Common myeloid progenitor, CD34-positive (primary cell): ENCODE results near the gene ALG1.
A peak's percentile ranks its signal among the peaks of the same experiment; 100 is the strongest.
"Not testable (repeated sequence)": the region's sequence is repeated elsewhere in the genome, so short reads cannot be mapped to it uniquely, and the experiment has no call there.

Source experiments
- CTCF ChIA-PET: fragments of 350-600 bp; sonication (Branson Sonifier 250); formaldehyde crosslinking; loops from one replicate; lab custom pipeline; 2021; ENCODE audit warnings: antibody characterized with exemption; lab: Charles Lee
- POLR2A ChIA-PET: fragments of 350-600 bp; sonication (Branson Sonifier 250); formaldehyde crosslinking; loops from one replicate; lab custom pipeline; 2021; ENCODE audit warnings: antibody characterized with exemption; lab: Charles Lee
- DNase-seq, 3 donors: peaks; one replicate each; pipeline versions ENCODE4 v3.0.0 to v3.0.0-alpha.2; 2013
- H3K27ac ChIP-seq, 2 experiments: 1 replicate in 1 of 2; 2 replicates in 1 of 2; pipeline ENCODE4 v1.7.0; 2013; ENCODE audit warnings: inconsistent platforms in 2 of 2, low read length in 2 of 2, mild to moderate bottlenecking in 2 of 2, low read depth in 1 of 2, moderate library complexity in 1 of 2; ENCODE audit not compliant: severe bottlenecking in 2 of 2, insufficient read depth in 1 of 2, poor library complexity in 1 of 2
- H3K27me3 ChIP-seq, 5 experiments: replicated peaks in 2 of 5; 1 replicate in 3 of 5; 2 replicates in 2 of 5; pipeline versions ENCODE4 v1.6.1 to v1.7.0; 2013; ENCODE audit warnings: low read length in 4 of 5, mild to moderate bottlenecking in 2 of 5, moderate library complexity in 2 of 5, inconsistent platforms in 1 of 5; ENCODE audit not compliant: insufficient read depth in 5 of 5, control insufficient read depth in 4 of 5
- H3K36me3 ChIP-seq, 4 experiments: 1 replicate in 2 of 4; 2 replicates in 2 of 4; pipeline versions ENCODE4 v1.6.1 to v1.7.0; 2013; ENCODE audit warnings: low read length in 3 of 4, control low read depth in 1 of 4, mild to moderate bottlenecking in 1 of 4; ENCODE audit not compliant: control insufficient read depth in 4 of 4, insufficient read depth in 4 of 4
- H3K4me1 ChIP-seq, 4 experiments: 1 replicate in 3 of 4; 2 replicates in 1 of 4; pipeline versions ENCODE4 v1.6.1 to v1.7.1; 2013; ENCODE audit warnings: low read length in 3 of 4, mild to moderate bottlenecking in 3 of 4, control low read depth in 1 of 4, inconsistent platforms in 1 of 4, moderate library complexity in 1 of 4; ENCODE audit not compliant: control insufficient read depth in 4 of 4, insufficient read depth in 4 of 4; ENCODE audit errors: control extremely low read depth in 1 of 4
- H3K4me3 ChIP-seq, 7 experiments: 1 replicate in 4 of 7; 2 replicates in 3 of 7; pipeline versions ENCODE4 v1.5.1 to v1.7.0; 2013; ENCODE audit warnings: mild to moderate bottlenecking in 7 of 7, low read length in 6 of 7, moderate library complexity in 6 of 7, inconsistent platforms in 2 of 7, low read depth in 2 of 7, control low read depth in 1 of 7; ENCODE audit not compliant: insufficient read depth in 4 of 7, control insufficient read depth in 1 of 7; ENCODE audit errors: extremely low read depth in 1 of 7
- H3K9me3 ChIP-seq, 5 experiments: 1 replicate in 4 of 5; 2 replicates in 1 of 5; pipeline versions ENCODE4 v1.6.1 to v1.7.1; 2013; ENCODE audit warnings: low read length in 4 of 5, mild to moderate bottlenecking in 2 of 5, inconsistent platforms in 1 of 5, low read depth in 1 of 5, moderate library complexity in 1 of 5; ENCODE audit not compliant: control insufficient read depth in 4 of 5, insufficient read depth in 2 of 5; ENCODE audit errors: control extremely low read depth in 1 of 5
- WGBS: methylation state at CpG from one replicate; pipeline ENCODE4 v1.1.5; 2013; ENCODE audit not compliant: insufficient coverage; 5-methylcytosine and 5-hydroxymethylcytosine counted together

The ALG1 gene

DNA sequence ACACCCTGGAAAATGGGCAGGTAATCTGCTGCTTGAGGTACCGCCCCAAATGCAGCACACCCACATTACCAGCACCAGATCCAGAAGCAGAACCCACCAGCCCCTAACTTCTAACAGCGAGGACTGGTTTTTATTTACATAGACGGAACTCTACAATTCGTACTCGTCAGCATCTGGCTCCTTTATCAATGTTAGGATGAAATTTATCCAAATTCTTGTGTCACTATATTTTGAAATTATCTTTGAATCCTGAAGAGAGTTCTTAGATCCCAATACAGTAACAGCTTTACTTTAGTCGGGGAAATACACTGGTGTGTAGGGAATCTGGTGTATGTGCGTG is 332 bp upstream of the ALG1 start:
- Histone ChIP-seq H3K9me3 (no peaks in the 10 kb centered on the region), H3K4me3 (peak overlapping the region in 6 of 7 experiments; percentile 60 to 91 (median 78)), H3K27ac (peak overlapping the region in 1 of 2 experiments; percentile 60), H3K4me1 (peaks cover 0 to 21% (median 12%) of the 10 kb centered on the region in 4 experiments), H3K36me3 (peaks cover 0 to 21% (median 10%) of the 10 kb centered on the region in 4 experiments), H3K27me3 (no peaks in the 10 kb centered on the region)
- WGBS: 29% methylated on average over 1 of the region's 7 CpGs
- DNase-seq: peak in 1 of 3 donors; percentile 6
- ChIA-PET CTCF (interaction anchor here (1.4 kb wide), 2 partner anchors 11 to 15 kb away, joined by 3 read pairs; no protein-coding TSS in a partner anchor), POLR2A (no interaction called here)

DNA sequence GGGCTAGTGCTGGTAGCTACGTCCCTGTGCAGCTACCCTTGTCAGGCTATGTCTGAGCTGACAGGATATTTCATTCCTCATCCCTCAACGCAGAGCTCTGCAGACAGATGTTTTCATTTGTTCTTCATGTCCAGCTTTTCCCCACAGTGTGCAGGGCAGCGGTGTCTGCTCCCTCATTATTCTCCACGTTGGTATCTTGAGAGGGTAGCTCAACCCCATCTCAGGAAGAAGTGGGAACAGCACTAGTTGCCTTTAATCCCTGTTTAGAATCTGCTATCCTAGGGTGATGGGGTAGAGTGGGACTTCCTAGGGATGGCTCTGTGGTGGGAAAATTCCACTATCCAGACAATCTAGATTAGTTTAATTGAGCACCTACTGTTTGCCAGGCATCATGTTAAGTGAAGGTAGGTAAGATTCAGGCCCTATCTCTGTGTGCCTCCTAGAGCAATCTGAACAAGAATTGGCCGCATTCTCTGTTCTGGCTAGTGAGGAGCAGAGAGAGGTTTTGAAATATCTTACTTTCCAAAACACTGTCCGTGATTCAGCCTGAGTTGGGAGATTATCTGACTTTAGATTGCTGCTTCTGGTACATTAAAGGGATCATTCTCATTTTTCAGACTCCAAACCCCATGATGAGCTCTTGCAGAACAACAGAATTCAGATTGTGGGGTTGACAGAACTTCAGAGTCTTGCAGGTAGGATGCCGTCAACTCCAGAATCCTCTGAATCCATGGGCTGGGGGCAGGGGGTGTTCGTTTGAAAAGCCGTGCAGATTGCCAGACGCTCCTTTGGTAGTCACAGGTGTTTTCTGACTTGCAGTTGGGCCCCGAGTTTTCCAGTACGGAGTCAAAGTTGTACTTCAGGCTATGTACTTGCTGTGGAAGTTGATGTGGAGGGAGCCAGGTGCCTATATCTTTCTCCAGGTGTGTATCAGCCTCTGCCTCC is 963 bp downstream of the ALG1 start:
- POLR2A ChIA-PET: no interaction called here
- CTCF ChIA-PET: interaction anchor here (1.4 kb wide), 2 partner anchors 10 to 16 kb away, joined by 3 read pairs; no protein-coding TSS in a partner anchor
- peak overlapping the region in 1 of 2 experiments; percentile 60 for H3K27ac ChIP-seq
- H3K27me3 ChIP-seq: no peaks in the 10 kb centered on the region
- H3K4me3 ChIP-seq: peak overlapping the region; percentile 41 to 91 (median 77)
- H3K9me3 ChIP-seq: no peaks in the 10 kb centered on the region
- no peak for DNase-seq
- peaks cover 0 to 21% (median 12%) of the 10 kb centered on the region in 4 experiments for H3K4me1 ChIP-seq
- H3K36me3 ChIP-seq: peaks cover 2 to 28% (median 15%) of the 10 kb centered on the region in 4 experiments
- 82% methylated on average over 8 of the region's 12 CpGs for WGBS

DNA sequence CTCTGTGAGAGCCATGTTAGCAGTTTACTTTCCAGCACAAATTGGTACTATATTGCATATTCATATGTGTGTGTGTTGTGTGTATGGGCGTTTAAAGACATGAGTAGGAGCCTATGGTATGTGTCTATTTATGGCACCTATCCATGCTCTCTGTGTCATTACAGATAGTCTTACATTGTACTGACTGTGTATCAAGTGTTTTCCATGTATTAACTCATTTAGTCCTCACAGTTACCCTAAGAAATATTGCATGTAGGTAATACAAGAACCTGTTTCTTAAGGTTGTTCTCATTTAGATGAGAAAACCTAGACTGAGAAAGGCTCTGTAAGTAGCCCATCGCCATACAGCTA is 1.6 kb downstream of the ALG1 start:
- 100% methylated on average over 1 of the region's 2 CpGs for WGBS
- Histone ChIP-seq H3K36me3 (peaks cover 2 to 28% (median 17%) of the 10 kb centered on the region in 4 experiments), H3K27ac (no peak overlapping the region), H3K27me3 (no peaks in the 10 kb centered on the region), H3K9me3 (no peaks in the 10 kb centered on the region), H3K4me3 (no peak overlapping the region), H3K4me1 (peaks cover 0 to 21% (median 12%) of the 10 kb centered on the region in 4 experiments)
- ChIA-PET POLR2A (no interaction called here), CTCF (no interaction called here)
- no peak for DNase-seq

DNA sequence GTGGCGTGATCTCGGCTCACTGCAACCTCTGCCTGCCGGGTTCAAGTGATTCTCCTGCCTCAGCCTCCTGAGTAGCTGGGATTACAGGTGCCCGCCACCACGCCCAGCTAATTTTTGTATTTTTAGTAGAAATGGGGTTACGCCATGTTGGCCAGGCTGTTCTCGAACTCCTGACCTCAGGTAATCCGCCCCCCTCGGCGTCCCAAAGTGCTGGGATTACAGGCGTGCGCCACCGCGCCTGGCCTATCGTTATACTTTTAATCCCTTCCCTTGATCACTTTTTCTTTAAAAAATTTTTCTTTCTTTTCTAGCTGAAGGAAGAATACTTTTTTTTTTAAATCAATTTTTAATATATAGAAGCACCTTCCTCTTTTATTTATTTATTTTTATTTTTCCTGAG is 2.1 kb downstream of the ALG1 start:
- H3K27me3 ChIP-seq, H3K4me3 ChIP-seq, DNase-seq, CTCF ChIA-PET, H3K27ac ChIP-seq, H3K9me3 ChIP-seq, POLR2A ChIA-PET: not testable (repeated sequence)
- H3K4me1 ChIP-seq: peaks cover 0 to 21% (median 12%) of the 10 kb centered on the region in 4 experiments
- peaks cover 2 to 31% (median 18%) of the 10 kb centered on the region in 4 experiments for H3K36me3 ChIP-seq
- WGBS: 96% methylated on average over 11 of the region's 15 CpGs

DNA sequence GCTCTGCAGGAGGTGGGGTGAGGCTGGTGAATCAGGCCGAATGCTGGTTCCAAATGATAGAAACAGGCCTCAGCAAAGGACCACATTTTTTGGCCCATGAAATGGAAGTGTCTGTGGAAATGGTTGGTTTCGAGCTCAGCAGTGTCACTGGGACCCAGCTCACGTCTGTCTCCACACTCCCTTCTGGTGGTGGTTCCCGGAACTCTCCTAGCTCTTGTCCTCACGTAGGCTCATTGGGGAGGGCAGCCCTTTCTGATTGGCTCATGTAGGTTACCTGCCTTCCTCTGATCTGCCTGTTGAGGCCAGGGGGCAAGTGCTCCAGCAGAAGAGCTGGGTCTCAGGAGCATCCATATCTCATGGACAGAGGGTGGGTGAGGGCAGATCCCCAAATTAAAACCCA is 4.0 kb downstream of the ALG1 start:
- Histone ChIP-seq H3K27ac (no peak overlapping the region), H3K4me1 (peaks cover 0 to 19% (median 12%) of the 10 kb centered on the region in 4 experiments), H3K36me3 (peaks cover 2 to 32% (median 20%) of the 10 kb centered on the region in 4 experiments), H3K27me3 (no peaks in the 10 kb centered on the region), H3K4me3 (no peak overlapping the region), H3K9me3 (no peaks in the 10 kb centered on the region)
- ChIA-PET POLR2A (no interaction called here), CTCF (interaction anchor here (1.7 to 2.2 kb wide), 3 partner anchors 10 to 19 kb away, joined by 4 to 9 read pairs (median 5); partner anchors contain the start of gene C16orf89)
- DNase-seq: no peak
- 100% methylated on average over 4 of the region's 5 CpGs for WGBS

DNA sequence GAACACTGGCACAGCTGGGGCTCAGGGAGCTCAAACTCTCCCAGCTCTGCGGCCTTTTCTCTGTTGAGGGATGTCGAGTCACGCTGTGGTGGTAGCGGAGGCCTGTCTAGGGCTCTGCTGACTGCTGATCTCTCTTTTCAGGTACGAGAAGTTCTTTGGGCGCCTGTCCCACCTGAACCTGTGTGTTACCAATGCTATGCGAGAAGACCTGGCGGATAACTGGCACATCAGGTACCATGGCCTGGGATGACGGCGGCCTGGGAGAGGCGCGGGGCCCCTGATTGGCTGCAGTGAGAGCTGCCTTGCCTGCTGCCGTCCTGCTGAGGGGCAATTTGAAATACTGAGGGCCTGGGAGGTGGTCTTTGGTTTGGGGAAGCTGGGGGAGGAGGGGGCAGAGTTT is 5.7 kb downstream of the ALG1 start:
- ChIA-PET POLR2A (no interaction called here), CTCF (interaction anchor here (2.1 kb wide), 1 partner anchor 12 kb away, joined by 4 read pairs; the partner anchor contains the start of gene C16orf89)
- DNase-seq: no peak
- H3K4me3 ChIP-seq: no peak overlapping the region
- H3K4me1 ChIP-seq: peaks cover 0 to 8% (median 3%) of the 10 kb centered on the region in 4 experiments
- WGBS: 97% methylated on average over 13 of the region's 13 CpGs
- peaks cover 2 to 38% (median 20%) of the 10 kb centered on the region in 4 experiments for H3K36me3 ChIP-seq
- H3K9me3 ChIP-seq: no peaks in the 10 kb centered on the region
- H3K27ac ChIP-seq: no peak overlapping the region
- H3K27me3 ChIP-seq: no peaks in the 10 kb centered on the region

DNA sequence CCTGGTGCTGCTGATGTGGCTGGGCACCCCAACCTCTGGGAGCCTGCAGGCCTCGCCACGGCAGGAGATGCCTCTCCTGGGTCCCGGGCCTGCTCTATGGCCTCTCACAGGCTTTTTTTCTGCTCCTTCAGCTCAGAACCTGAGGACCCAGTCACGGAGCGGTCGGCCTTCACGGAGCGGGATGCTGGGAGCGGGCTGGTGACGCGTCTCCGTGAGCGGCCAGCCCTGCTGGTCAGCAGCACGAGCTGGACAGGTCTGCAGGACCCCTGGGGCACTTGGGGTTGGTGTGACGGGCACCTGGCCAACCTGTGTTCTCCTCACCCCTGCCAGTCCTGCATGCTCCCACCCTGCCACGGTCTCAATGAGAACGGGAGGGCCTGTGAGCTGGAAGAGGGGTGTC is 7.0 kb downstream of the ALG1 start:
- WGBS: 95% methylated on average over 14 of the region's 17 CpGs
- ChIA-PET CTCF (interaction anchor here (1.6 kb wide), 1 partner anchor 18 kb away, joined by 3 read pairs; no protein-coding TSS in a partner anchor), POLR2A (no interaction called here)
- Histone ChIP-seq H3K27ac (no peak overlapping the region), H3K36me3 (peaks cover 2 to 40% (median 18%) of the 10 kb centered on the region in 4 experiments), H3K4me1 (no peaks in the 10 kb centered on the region), H3K27me3 (no peaks in the 10 kb centered on the region), H3K4me3 (no peak overlapping the region), H3K9me3 (no peaks in the 10 kb centered on the region)
- DNase-seq: no peak
